Renal cortical epithelial cell (primary cell): ENCODE measurements around the gene ST6GALNAC6. TPM values are rescaled to one million over a fixed set of nuclear protein-coding genes. Genes with fewer than 3 reads are reported as not detected.
"Not testable (repeated sequence)": the region's sequence is repeated elsewhere in the genome, so short reads cannot be mapped to it uniquely, and the experiment has no call there.

Experiments
- DNase-seq: peaks from one replicate; pipeline ENCODE4 v3.0.0-alpha.2; 2011; ENCODE audit warnings: low read depth
- total RNA-seq: library from RNA; depleted of rRNA; stranded (reverse); fragments of >200 nt; gene quantifications from 2 replicates; pipeline ENCODE4 v1.2.3, GENCODE V29; 2014

The ST6GALNAC6 gene
- total RNA-seq, 1 donor from 2014 or later = 30.5 TPM

GRCh38 chr9:127873223-127873691 is 26.1 kb downstream of the ST6GALNAC6 start:
- no peak for DNase-seq

GRCh38 chr9:127872369-127873222 is 26.8 kb downstream of the ST6GALNAC6 start:
- DNase-seq = no peak

DNA sequence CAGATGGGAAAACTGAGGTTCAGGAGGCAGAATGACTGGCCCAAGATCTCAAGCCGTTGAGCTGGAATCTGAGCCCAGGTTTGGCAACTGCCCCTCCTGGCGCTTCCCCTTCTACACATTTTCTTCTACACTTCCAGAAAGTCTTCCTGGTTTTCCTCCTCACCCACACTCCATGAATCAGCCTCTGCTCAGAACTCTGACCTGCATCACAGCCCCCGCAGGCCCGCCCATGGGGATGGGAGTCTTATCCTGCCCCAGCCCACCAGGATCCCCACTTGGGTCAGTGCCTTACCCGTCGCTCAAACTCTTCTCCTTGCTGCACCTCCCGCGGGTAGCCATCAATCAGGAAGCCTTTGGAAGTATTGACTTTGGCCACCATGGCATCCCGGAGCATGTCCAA is 27.9 kb downstream of the ST6GALNAC6 start:
- no peak for DNase-seq

GRCh38 chr9:127870887-127871286 is 28.5 kb downstream of the ST6GALNAC6 start:
- no peak for DNase-seq

DNA sequence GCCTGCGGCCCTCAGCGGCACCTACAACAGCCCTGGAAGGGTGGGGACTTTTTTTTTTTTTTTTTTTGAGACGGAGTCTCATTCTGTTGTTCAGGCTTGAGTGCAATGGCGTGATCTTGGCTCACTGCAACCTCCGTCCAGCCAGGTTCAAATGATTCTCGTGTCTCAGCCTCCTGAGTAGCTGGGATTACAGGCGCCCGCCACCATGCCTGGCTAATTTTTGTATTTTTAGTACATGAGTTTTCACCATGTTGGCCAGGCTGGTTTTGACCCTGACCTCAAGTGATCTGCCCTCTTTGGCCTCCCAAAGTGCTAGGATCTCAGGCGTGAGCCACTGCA is 29.3 kb downstream of the ST6GALNAC6 start:
- not testable (repeated sequence) for DNase-seq

- DNase-seq = peak; percentile 54
Observed at GRCh38 chr9:127869310-127870152, 29.9 kb downstream of the ST6GALNAC6 start.

- no peak for DNase-seq
Observed at GRCh38 chr9:127868278-127868902, 31.0 kb downstream of the ST6GALNAC6 start.

- no peak for DNase-seq
Observed at GRCh38 chr9:127867356-127868277, 31.8 kb downstream of the ST6GALNAC6 start.

DNA sequence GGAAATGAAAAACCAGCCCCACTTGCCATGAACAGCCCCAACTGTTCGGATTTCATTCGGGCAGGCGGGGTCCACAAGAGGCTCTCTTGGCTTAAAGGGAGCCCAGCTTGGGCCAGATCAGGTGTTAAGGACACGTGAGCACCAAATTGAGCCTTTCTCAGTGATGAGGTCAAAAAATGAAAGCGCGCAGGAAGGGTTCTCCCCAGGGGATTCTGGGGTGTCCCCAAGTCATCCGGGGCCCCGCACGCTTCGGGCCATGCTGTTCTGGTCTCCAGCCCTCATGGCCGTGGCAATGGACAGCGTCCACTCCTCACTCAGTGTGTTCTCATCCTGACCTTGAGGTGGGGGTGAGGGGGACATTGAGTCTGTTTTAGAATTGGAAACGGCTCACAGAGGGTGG is 32.9 kb downstream of the ST6GALNAC6 start:
- no peak for DNase-seq

GRCh38 chr9:127865645-127866464 is 33.5 kb downstream of the ST6GALNAC6 start:
- no peak for DNase-seq

DNA sequence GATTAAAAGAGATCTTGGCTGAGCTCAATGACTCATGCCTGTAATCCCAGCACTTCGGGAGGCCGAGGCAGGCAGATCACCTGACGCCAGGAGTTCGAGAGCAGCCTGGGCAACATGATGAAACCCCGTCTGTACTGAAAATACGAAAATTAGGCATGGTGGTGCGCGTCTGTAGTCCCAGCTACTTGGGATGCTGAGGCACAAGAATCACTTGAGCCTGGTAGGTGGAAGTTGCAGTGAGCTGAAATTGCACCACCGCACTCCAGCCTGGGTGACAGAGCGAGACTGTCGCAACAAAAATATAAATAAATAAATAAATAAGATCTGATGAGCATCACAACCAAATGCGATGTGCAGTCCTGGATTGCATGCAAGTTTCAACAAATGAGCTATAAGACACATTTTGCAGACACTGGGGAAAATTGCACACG is 36.2 kb downstream of the ST6GALNAC6 start:
- DNase-seq = no peak

GRCh38 chr9:127862075-127863011 is 37.1 kb downstream of the ST6GALNAC6 start:
- DNase-seq = no peak

- DNase-seq = no peak
Observed at GRCh38 chr9:127860779-127861178, 38.6 kb downstream of the ST6GALNAC6 start.

GRCh38 chr9:127860260-127860659 is 39.1 kb downstream of the ST6GALNAC6 start:
- no peak for DNase-seq

GRCh38 chr9:127858041-127858512 is 41.3 kb downstream of the ST6GALNAC6 start:
- DNase-seq = no peak

GRCh38 chr9:127857278-127857677 is 42.1 kb downstream of the ST6GALNAC6 start:
- no peak for DNase-seq

DNA sequence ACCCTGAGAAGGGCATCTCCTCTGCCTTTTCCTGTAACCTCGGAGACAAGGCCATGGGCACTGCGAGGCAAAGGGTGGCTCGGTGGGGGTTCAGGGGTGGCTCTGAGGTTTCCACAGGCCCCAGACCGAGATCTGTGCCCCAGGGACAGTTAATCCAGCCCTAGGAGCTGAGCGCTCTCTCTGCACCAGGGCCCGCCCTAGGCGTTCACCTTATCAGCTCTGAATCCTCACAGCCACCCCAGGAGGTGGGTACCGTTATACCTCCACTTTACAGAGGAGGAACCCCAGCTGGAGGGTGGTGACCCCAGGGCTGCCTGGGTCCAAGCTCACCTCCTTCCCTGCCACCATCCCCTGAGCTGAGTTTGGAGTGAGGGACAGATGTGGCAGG is 42.7 kb downstream of the ST6GALNAC6 start:
- no peak for DNase-seq

GRCh38 chr9:127856094-127856728 is 43.2 kb downstream of the ST6GALNAC6 start:
- DNase-seq = no peak

DNA sequence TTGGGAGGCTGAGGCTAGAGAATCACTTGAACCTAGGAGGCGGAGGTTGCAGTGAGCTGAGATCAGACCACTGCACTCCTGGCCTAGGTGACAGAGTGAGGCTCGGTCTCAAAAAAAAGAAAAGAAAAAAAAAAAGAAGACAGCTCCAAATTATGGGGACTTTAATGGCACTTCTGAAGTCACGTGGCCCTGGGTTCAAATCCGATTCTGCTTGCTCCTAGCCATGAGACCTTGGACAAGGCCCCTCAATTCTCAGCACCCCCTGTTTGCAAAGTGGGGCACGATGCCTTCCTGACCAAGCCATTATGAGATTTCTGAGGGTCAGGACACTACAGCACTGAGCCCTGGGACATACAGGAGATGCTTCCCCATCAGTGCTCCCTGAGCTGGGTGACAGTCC is 43.9 kb downstream of the ST6GALNAC6 start:
- DNase-seq = no peak
